PFSK-1 (cell line): ENCODE measurements around the gene XPO6.

Source experiments
- POLR2AphosphoS5 ChIP-seq: IDR thresholded peaks from 2 replicates; pipeline ENCODE4 v1.6.1; 2012; ENCODE audit warnings: low read depth, mild to moderate bottlenecking, control low read depth, low read length, moderate library complexity
- TAF1 ChIP-seq: IDR thresholded peaks from 2 replicates; pipeline ENCODE4 v1.6.1; 2012; ENCODE audit warnings: low read length, control low read depth, borderline replicate concordance; ENCODE audit not compliant: insufficient read depth
- TF ChIP-seq, protein P1 (sequence below), 2 experiments: IDR thresholded peaks; 2 replicates each; pipeline versions ENCODE4 v1.6.1 to v1.8.0; 2011 to 2012; ENCODE audit warnings: low read depth in 2 of 2, low read length in 2 of 2, control low read depth in 1 of 2, inconsistent platforms in 1 of 2, mild to moderate bottlenecking in 1 of 2, moderate library complexity in 1 of 2; ENCODE audit not compliant: insufficient read depth in 1 of 2

DNA sequence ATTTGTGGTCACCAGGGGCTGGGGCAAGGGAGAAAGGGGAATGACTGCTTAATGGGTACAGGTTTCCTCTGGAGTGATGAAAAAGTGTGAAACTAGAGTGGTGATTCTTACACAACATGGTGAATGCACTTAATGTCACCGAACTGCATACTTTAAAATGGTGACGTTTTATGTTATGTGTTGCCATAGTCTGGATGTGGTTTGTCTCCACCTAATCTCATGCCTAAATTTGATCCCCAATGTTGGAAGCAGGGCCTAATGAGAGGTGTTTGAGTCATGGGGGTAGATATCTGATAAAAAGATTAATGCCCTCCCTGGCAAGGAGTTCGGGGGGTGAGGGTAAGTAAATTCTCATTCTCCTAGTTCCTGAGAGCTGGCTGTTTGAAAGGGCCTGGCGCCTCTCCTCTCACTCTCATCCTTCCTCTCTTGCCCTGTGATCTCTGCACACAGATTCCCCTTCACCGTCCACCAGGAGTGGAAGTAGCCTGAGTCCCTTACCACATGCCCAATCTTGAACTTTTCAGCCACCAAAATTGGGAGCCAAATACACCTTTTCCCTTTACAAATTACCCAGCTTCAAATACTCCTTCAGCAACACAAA lies 15.3 kb downstream of the XPO6 start:
- TF ChIP-seq POLR2AphosphoS5, result no peak
- TF ChIP-seq TAF1, result no peak
- TF ChIP-seq, protein P1, sequence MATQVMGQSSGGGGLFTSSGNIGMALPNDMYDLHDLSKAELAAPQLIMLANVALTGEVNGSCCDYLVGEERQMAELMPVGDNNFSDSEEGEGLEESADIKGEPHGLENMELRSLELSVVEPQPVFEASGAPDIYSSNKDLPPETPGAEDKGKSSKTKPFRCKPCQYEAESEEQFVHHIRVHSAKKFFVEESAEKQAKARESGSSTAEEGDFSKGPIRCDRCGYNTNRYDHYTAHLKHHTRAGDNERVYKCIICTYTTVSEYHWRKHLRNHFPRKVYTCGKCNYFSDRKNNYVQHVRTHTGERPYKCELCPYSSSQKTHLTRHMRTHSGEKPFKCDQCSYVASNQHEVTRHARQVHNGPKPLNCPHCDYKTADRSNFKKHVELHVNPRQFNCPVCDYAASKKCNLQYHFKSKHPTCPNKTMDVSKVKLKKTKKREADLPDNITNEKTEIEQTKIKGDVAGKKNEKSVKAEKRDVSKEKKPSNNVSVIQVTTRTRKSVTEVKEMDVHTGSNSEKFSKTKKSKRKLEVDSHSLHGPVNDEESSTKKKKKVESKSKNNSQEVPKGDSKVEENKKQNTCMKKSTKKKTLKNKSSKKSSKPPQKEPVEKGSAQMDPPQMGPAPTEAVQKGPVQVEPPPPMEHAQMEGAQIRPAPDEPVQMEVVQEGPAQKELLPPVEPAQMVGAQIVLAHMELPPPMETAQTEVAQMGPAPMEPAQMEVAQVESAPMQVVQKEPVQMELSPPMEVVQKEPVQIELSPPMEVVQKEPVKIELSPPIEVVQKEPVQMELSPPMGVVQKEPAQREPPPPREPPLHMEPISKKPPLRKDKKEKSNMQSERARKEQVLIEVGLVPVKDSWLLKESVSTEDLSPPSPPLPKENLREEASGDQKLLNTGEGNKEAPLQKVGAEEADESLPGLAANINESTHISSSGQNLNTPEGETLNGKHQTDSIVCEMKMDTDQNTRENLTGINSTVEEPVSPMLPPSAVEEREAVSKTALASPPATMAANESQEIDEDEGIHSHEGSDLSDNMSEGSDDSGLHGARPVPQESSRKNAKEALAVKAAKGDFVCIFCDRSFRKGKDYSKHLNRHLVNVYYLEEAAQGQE (IDR thresholded peaks at IDR 0.05; ENCODE audit: insufficient read depth in 1 of 2, low read depth in 2 of 2, low read length in 2 of 2), result no peak
